ENCODE data around the gene CUEDC2. TPM values are rescaled to one million over a fixed set of nuclear protein-coding genes. Genes with fewer than 3 reads are reported as not detected.
"Not testable (repeated sequence)": the region's sequence is repeated elsewhere in the genome, so short reads cannot be mapped to it uniquely, and the experiment has no call there.

CUEDC2 gene
- total RNA-seq, 2 experiments from 2014 or later, result 71.7 to 77.6 TPM

DNA sequence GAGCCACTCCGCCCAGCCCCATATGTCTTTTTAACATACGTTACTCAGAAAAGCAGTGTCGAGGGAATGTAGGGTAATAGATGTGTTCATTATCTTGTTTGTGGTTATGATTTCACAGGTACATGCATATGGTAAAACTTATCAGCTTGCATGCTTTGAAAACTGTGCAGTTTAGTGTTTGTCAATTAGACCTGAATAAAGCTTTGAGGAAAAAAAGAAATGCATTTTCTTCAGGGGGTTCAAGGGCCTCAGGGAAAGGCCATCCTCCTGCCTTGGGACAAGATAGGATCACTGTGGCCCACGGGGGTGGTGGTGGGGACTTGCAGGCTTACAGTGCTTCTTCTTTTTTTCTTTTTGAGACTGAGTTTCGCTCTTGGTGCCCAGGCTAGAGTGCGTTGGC is 34.9 kb upstream of the CUEDC2 start:
- ATAC-seq (no peak), DNase-seq (no peak)
- H3K27me3 Mint-ChIP-seq (ENCODE audit: low read depth), result no peaks in the 10 kb centered on the region
- peaks cover 9% of the 10 kb centered on the region for H3K36me3 Mint-ChIP-seq (ENCODE audit: low read depth)
- ChIA-PET CTCF (interaction anchor here (1.0 kb wide), 1 partner anchor 11 kb away, joined by 3 read pairs; no protein-coding TSS in a partner anchor), POLR2A (no interaction called here)
- no peak overlapping the region for H3K27ac Mint-ChIP-seq
- H3K4me1 Mint-ChIP-seq (ENCODE audit: low read depth), result peaks cover 18% of the 10 kb centered on the region
- H3K4me3 Mint-ChIP-seq, result no peak overlapping the region
- H3K9me3 Mint-ChIP-seq (ENCODE audit: insufficient read depth), result no peaks in the 10 kb centered on the region

GRCh38 chr10:102465466-102465865 is 33.1 kb upstream of the CUEDC2 start:
- ChIA-PET CTCF (interaction anchor here (1.1 to 3.4 kb wide), 3 partner anchors 13 to 234 kb away, joined by 4 to 11 read pairs (median 6); no protein-coding TSS in a partner anchor), POLR2A (interaction anchor here (1.2 kb wide), 1 partner anchor 14 kb away, joined by 3 read pairs; the partner anchor contains the start of gene C10orf95)
- no peak overlapping the region for H3K27ac Mint-ChIP-seq
- DNase-seq (no peak), ATAC-seq (no peak)
- H3K4me1 Mint-ChIP-seq (ENCODE audit: low read depth), result peaks cover 37% of the 10 kb centered on the region
- H3K27me3 Mint-ChIP-seq (ENCODE audit: low read depth), result no peaks in the 10 kb centered on the region
- peaks cover 7% of the 10 kb centered on the region for H3K36me3 Mint-ChIP-seq (ENCODE audit: low read depth)
- H3K4me3 Mint-ChIP-seq, result no peak overlapping the region
- H3K9me3 Mint-ChIP-seq (ENCODE audit: insufficient read depth), result no peaks in the 10 kb centered on the region

DNA sequence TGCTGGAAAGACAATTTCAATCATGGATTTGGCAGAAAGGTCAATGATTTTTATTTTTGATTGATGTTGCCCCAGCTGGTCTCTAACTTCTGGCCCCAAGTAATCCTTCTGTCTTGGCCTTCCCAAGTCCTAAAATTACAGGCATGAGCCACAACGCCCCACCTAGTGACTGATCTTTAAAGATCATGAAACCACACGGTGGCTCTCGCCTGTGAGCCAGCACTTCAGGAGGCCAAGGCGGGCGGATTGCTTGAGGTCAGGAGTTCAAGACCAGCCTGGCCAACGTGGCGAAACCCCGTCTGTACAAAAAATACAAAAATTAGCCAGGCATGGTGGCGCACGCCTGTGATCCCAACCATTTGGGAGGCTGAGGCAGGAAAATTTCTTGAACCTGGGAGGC is 31.6 kb upstream of the CUEDC2 start:
- no peaks in the 10 kb centered on the region for H3K27me3 Mint-ChIP-seq (ENCODE audit: low read depth)
- no peak for DNase-seq
- H3K9me3 Mint-ChIP-seq (ENCODE audit: insufficient read depth), result no peaks in the 10 kb centered on the region
- peaks cover 2% of the 10 kb centered on the region for H3K36me3 Mint-ChIP-seq (ENCODE audit: low read depth)
- no peak overlapping the region for H3K4me3 Mint-ChIP-seq
- no peak overlapping the region for H3K27ac Mint-ChIP-seq
- POLR2A ChIA-PET, result interaction anchor here (1.2 to 2.7 kb wide), 3 partner anchors 10 to 14 kb away, joined by 3 to 10 read pairs (median 5); no protein-coding TSS in a partner anchor
- CTCF ChIA-PET, result interaction anchor here (1.0 to 4.3 kb wide), 5 partner anchors 12 to 233 kb away, joined by 3 to 25 read pairs (median 7); partner anchors contain the start of genes C10orf95 and SUFU
- ATAC-seq, result no peak
- peaks cover 35% of the 10 kb centered on the region for H3K4me1 Mint-ChIP-seq (ENCODE audit: low read depth)

DNA sequence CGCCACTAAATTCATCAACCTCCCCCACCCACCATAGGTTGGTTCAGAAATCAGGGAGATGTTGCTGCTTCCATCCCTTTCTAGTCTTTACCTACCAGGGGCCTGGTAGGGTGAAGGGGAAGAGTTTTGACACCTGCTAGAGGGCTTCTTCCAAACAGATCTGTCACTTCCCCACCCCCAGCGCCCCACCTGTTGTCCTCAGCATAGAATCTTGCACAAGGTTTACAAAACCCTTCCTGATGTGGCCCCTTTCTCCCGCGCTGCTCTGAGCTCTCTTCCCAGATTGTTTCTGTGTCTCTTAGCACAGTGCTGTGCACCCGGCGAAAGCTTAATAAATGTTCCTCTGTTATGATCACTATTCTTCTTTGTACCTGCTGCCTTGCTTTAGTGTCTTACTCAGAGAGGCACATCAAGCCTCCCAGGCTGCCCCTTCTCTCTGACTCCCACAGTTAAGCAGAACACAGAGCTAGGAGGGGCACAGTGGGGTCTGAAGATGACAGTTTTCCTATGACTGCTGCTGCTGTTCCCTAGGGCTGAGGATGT is 30.2 kb upstream of the CUEDC2 start:
- DNase-seq, result no peak
- Mint-ChIP-seq H3K27me3 (ENCODE audit: low read depth) (no peaks in the 10 kb centered on the region), H3K27ac (no peak overlapping the region), H3K9me3 (ENCODE audit: insufficient read depth) (no peaks in the 10 kb centered on the region), H3K4me1 (ENCODE audit: low read depth) (peaks cover 32% of the 10 kb centered on the region), H3K36me3 (ENCODE audit: low read depth) (peaks cover 2% of the 10 kb centered on the region), H3K4me3 (peak overlapping the region; percentile 90)
- ChIA-PET CTCF (interaction anchor here (0.9 to 4.3 kb wide), 13 partner anchors 11 to 232 kb away, joined by 3 to 25 read pairs (median 6); partner anchors contain the start of genes C10orf95, CUEDC2 and SUFU), POLR2A (interaction anchor here (1.2 to 2.7 kb wide), 7 partner anchors 9 to 69 kb away, joined by 3 to 25 read pairs (median 9); partner anchors contain the start of genes C10orf95 and FBXL15)
- no peak for ATAC-seq

DNA sequence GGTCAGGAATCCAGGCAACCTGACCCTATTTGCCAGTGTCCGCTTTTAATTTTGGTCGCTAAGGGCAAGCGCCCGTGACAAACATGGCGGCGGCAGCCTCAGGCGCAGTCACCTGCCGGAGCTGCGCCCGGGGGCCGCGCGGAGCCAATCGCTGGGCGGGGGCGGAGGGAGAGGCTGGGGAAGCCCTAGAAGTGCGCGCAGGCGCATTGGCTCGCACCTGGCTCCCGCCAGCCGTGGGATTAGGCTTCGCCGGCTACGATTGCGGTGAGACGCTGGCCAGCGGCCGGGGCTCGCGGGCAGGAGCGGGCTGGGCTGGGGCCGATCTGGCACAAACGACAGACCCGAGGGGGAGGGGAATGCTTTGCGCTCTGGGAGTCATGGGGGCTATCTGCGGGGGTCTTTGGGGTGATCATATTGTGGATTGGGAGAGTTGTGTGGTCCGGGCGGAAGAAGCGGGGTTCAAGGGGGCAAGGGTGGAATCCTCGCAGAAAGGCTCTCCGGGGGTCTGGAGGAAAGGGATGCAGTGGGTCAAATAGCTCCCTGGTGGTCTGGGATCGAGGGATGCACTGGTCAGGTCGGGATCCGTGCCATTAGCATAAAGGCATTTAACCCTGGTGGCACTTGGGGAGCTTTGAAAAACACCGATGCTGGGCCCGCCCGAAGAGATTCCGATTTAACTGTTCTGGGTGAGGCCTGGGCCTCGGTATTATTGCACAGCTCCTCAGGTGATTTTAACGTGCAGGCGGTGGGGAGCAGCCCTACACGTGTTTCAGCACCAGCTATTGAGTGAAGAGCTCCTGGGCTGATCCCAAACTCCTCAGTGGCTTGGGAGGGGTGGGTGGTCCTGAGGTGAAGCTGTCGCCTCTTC is 29.0 kb upstream of the CUEDC2 start:
- H3K4me3 Mint-ChIP-seq, result peak overlapping the region; percentile 90
- peak overlapping the region; percentile 79 for H3K27ac Mint-ChIP-seq

DNA sequence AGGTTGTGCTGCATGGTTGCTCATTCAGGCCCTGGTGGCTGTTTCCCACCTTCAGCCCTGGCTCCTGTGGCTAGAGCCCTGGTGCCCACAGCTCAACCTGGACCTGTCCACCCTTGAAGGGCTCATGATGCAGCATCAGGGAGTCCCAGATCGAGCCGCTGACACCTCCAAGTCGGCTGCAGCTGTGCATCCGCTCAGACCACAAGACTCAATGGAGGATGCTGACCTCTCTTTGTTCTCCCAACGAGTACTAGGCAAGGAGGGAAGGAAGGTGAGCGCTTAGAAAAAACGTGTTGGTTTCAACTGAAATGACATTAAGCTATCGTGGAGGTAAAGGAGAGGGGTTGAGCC is 28.4 kb upstream of the CUEDC2 start:
- ChIA-PET POLR2A (interaction anchor here (0.6 to 2.7 kb wide), 7 partner anchors 10 to 65 kb away, joined by 3 to 25 read pairs (median 4); partner anchors contain the start of genes C10orf95, CUEDC2 and NFKB2), CTCF (interaction anchor here (0.9 to 4.3 kb wide), 12 partner anchors 9 to 291 kb away, joined by 3 to 25 read pairs (median 6); partner anchors contain the start of genes ACTR1A, C10orf95 and FBXL15)
- DNase-seq (peak; percentile 34), ATAC-seq (peak; percentile 28)
- Mint-ChIP-seq H3K4me3 (peak overlapping the region; percentile 90), H3K27ac (peak overlapping the region; percentile 79), H3K27me3 (ENCODE audit: low read depth) (no peaks in the 10 kb centered on the region), H3K4me1 (ENCODE audit: low read depth) (peaks cover 32% of the 10 kb centered on the region), H3K36me3 (ENCODE audit: low read depth) (peaks cover 8% of the 10 kb centered on the region), H3K9me3 (ENCODE audit: insufficient read depth) (no peaks in the 10 kb centered on the region)

More for the DNA sequence above, 29.0 kb upstream of the CUEDC2 start:
- Mint-ChIP-seq H3K9me3 (ENCODE audit: insufficient read depth) (no peaks in the 10 kb centered on the region), H3K36me3 (ENCODE audit: low read depth) (peaks cover 2% of the 10 kb centered on the region), H3K4me1 (ENCODE audit: low read depth) (peaks cover 32% of the 10 kb centered on the region), H3K27me3 (ENCODE audit: low read depth) (no peaks in the 10 kb centered on the region)
- ATAC-seq (peak; percentile 97), DNase-seq (peak; percentile 94)
- CTCF ChIA-PET, result interaction anchor here (0.9 to 4.3 kb wide), 17 partner anchors 9 to 309 kb away, joined by 3 to 25 read pairs (median 4); partner anchors contain the start of genes ACTR1A, C10orf95, CUEDC2 and FBXL15
- POLR2A ChIA-PET, result interaction anchor here (0.6 to 2.7 kb wide), 12 partner anchors 8 to 68 kb away, joined by 3 to 25 read pairs (median 5); partner anchors contain the start of genes C10orf95, CUEDC2, FBXL15 and NFKB2

DNA sequence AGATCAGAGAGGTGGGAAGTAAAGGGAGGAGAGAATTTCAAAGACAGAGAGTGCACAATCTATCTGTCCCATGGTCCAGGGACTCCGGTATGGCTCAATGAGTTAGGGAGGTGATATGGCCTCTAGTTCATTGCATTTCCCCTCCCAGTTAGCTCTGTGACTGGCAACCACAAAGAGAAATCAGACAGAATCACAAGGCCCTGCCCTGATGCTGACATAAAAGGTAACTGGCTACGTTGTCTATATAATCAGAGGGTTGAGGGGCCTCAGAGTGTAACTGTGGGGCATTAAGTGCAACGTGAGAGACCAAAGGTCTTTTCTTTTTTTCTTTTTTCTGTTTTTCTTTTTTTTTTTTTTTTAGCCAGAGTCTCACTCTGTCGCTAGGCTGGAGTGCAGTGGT is 26.3 kb upstream of the CUEDC2 start:
- DNase-seq, result no peak
- H3K4me3 Mint-ChIP-seq, result no peak overlapping the region
- ATAC-seq, result no peak
- H3K9me3 Mint-ChIP-seq (ENCODE audit: insufficient read depth), result no peaks in the 10 kb centered on the region
- peaks cover 16% of the 10 kb centered on the region for H3K36me3 Mint-ChIP-seq (ENCODE audit: low read depth)
- no peak overlapping the region for H3K27ac Mint-ChIP-seq
- H3K4me1 Mint-ChIP-seq (ENCODE audit: low read depth), result peaks cover 46% of the 10 kb centered on the region
- ChIA-PET CTCF (no interaction called here), POLR2A (no interaction called here)
- no peaks in the 10 kb centered on the region for H3K27me3 Mint-ChIP-seq (ENCODE audit: low read depth)

DNA sequence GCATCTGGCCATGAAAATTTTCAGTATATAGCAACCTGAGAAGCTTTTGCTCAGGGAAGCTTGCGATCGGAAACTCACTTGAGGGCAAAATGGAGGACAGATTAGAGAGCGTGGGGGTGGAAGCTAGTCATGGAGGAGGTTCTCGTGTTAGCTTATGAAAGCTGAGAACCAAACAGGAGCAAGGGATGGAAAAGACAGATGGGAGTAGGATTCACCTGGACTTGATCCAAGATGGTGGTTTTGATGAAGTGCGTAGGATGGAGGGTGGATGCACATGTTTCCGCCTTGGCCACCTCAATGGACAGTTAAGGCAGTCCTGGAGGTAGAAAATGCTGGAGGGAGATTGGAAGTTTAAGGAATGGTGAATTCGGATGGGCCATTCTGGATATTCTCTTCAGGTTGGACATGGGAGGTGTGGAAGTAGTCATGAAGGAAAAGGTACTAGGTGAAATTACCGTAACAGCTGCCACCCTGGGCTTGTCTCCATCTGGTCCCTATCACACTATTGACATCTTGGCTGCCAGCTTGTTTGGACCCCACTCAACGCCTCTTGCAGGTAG is 25.3 kb upstream of the CUEDC2 start:
- POLR2A ChIA-PET, result interaction anchor here (0.6 kb wide), 1 partner anchor 202 kb away, joined by 3 read pairs; no protein-coding TSS in a partner anchor

DNA sequence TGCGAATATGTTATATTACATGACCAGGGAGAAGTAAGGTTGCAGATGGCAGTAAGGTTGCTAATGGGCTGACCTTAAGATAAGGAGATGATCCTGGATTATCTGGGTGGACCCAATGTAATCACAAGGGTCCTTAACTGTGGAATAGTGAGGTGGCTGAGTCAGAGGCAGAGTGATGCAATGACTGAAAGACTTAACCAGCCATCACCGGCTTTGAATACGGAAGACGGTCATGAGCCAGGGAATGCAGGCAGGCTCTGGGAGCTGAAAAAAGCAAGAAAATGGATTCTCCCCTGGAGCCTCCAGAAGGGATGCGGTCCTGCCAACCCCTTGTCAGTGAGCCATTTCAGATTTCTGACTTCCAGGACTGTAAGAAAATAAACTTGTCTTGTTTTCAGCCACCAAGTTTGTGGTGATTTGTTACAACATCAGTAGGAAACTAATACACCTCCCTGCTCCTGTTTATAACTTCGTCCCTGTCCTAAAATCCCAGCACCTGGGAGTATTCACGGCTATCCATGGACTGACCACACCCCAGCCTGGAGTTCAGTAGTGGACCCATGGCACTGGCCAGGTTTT is 23.6 kb upstream of the CUEDC2 start:
- CTCF ChIA-PET, result interaction anchor here (1.4 kb wide), 1 partner anchor 23 kb away, joined by 5 read pairs; no protein-coding TSS in a partner anchor
- H3K27ac Mint-ChIP-seq, result no peak overlapping the region
- H3K27me3 Mint-ChIP-seq (ENCODE audit: low read depth), result no peaks in the 10 kb centered on the region
- H3K4me1 Mint-ChIP-seq (ENCODE audit: low read depth), result peaks cover 46% of the 10 kb centered on the region
- H3K4me3 Mint-ChIP-seq, result no peak overlapping the region
- ATAC-seq (no peak), DNase-seq (no peak)
- H3K36me3 Mint-ChIP-seq (ENCODE audit: low read depth), result peaks cover 28% of the 10 kb centered on the region
- H3K9me3 Mint-ChIP-seq (ENCODE audit: insufficient read depth), result no peaks in the 10 kb centered on the region
- POLR2A ChIA-PET, result no interaction called here

More for the DNA sequence above, 25.3 kb upstream of the CUEDC2 start:
- ATAC-seq (no peak), DNase-seq (no peak)
- Mint-ChIP-seq H3K4me1 (ENCODE audit: low read depth) (peaks cover 48% of the 10 kb centered on the region), H3K9me3 (ENCODE audit: insufficient read depth) (no peaks in the 10 kb centered on the region), H3K4me3 (no peak overlapping the region), H3K27me3 (ENCODE audit: low read depth) (no peaks in the 10 kb centered on the region), H3K36me3 (ENCODE audit: low read depth) (peaks cover 22% of the 10 kb centered on the region), H3K27ac (no peak overlapping the region)
- CTCF ChIA-PET, result interaction anchor here (0.6 to 1.4 kb wide), 2 partner anchors 21 to 378 kb away, joined by 4 to 5 read pairs; no protein-coding TSS in a partner anchor

GRCh38 chr10:102454662-102455487 is 22.5 kb upstream of the CUEDC2 start:
- H3K27ac Mint-ChIP-seq, result peak overlapping the region; percentile 43
- H3K9me3 Mint-ChIP-seq (ENCODE audit: insufficient read depth); H3K4me3 Mint-ChIP-seq; POLR2A ChIA-PET; CTCF ChIA-PET; DNase-seq; ATAC-seq; H3K27me3 Mint-ChIP-seq (ENCODE audit: low read depth): not testable (repeated sequence)
- H3K4me1 Mint-ChIP-seq (ENCODE audit: low read depth), result peaks cover 38% of the 10 kb centered on the region
- H3K36me3 Mint-ChIP-seq (ENCODE audit: low read depth), result peaks cover 28% of the 10 kb centered on the region
